ENCODE data around the gene MED15. TPM values are rescaled to one million over a fixed set of nuclear protein-coding genes. Genes with fewer than 3 reads are reported as not detected.

Gene MED15
- total and polyA plus RNA-seq, 2 of the 8 experiments (the other 6 are each of a cell fraction or from before 2014, with no cell fraction given): 28.3 to 57.1 TPM

DNA sequence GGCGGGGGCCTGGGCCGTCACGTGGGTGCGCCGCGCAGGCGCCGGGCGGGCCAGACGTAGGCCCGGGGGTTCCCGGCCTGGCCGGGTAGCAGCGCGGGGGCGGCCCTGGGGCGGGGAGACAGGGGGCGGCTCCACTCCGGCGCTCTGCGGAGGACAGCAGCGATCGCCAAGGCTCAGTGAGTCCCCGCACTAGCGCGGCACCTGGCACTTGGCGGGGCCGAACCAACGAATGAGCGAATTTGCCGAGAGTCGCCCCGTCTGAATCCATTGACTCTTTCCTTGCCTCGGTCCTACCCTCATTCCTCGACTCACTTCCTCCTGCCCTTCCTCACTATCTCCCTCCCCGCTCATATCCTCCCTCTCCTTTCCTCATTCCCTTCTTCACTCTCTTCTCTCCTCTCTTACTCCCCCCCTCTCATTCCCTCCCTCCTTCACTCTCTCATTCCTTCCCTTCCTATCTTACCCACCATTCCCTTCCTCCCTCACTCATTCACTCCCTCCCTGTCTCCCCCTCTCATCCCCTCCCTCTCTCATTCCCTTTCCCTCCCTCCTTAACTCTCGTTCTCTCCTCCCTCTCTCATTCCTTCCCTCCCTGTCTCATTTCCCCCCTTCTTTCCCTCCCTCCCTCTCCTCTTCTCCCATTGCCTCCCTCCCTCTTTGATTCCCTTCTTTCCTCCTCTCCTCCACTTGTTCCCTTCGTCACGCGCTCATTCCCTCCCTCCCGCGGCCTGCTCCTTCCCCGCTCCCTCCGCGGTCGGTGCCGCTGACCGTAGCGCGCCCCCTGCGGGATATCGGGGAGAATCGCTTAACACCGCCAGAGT is 11.3 kb upstream of the MED15 start (continued):
- TF ChIP-seq SP2 (IDR thresholded peaks at IDR 0.05; ENCODE audit: low read length): no peak
- no peak for TF ChIP-seq TAF7 (optimal IDR thresholded peaks at IDR 0.05; ENCODE audit: borderline replicate concordance, low read depth, low read length)
- peak; percentile 51 for TF ChIP-seq PHF8 (conservative IDR thresholded peaks at IDR 0.05; ENCODE audit: low read depth, low read length)
- no peak for TF ChIP-seq SRF (IDR thresholded peaks at IDR 0.05; ENCODE audit: low read depth, low read length)
- no peak for TF ChIP-seq EZH2 (IDR thresholded peaks at IDR 0.05; ENCODE audit: low read depth, low read length, severe bottlenecking)
- peak; percentile 53 to 61 for TF ChIP-seq RAD21 (IDR thresholded peaks at IDR 0.05 in 1 of 2, conservative IDR thresholded peaks at IDR 0.05 in 1 of 2; ENCODE audit: low read depth in 2 of 2, low read length in 2 of 2)
- TF ChIP-seq SIRT6 (IDR thresholded peaks at IDR 0.05; ENCODE audit: low read length): no peak
- TF ChIP-seq, protein P1, sequence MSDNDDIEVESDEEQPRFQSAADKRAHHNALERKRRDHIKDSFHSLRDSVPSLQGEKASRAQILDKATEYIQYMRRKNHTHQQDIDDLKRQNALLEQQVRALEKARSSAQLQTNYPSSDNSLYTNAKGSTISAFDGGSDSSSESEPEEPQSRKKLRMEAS (IDR thresholded peaks at IDR 0.05): peak; percentile 82
- TF ChIP-seq YY1 (IDR thresholded peaks at IDR 0.05; ENCODE audit: low read depth, low read length): peak; percentile 48; the same call in 1 of the 2 replicates
- TF ChIP-seq ZNF274 (IDR thresholded peaks at IDR 0.05; ENCODE audit: borderline replicate concordance, extremely low read depth, low read length): no peak
- no peak; a peak in 1 of 3 replicates for TF ChIP-seq EP300 (IDR thresholded peaks at IDR 0.05; ENCODE audit: borderline replicate concordance in 1 of 2, low read depth in 2 of 2, low read length in 2 of 2)
- no peak for TF ChIP-seq GTF2F1 (IDR thresholded peaks at IDR 0.05; ENCODE audit: borderline replicate concordance, low read depth, low read length)
- no peak for TF ChIP-seq JUND (IDR thresholded peaks at IDR 0.05; ENCODE audit: low read length)
- no peak; a peak in 1 of 4 replicates for TF ChIP-seq HDAC2 (IDR thresholded peaks at IDR 0.05; ENCODE audit: borderline replicate concordance in 1 of 2, low read depth in 2 of 2, low read length in 2 of 2)
- TF ChIP-seq, protein P2, sequence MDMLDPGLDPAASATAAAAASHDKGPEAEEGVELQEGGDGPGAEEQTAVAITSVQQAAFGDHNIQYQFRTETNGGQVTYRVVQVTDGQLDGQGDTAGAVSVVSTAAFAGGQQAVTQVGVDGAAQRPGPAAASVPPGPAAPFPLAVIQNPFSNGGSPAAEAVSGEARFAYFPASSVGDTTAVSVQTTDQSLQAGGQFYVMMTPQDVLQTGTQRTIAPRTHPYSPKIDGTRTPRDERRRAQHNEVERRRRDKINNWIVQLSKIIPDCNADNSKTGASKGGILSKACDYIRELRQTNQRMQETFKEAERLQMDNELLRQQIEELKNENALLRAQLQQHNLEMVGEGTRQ (IDR thresholded peaks at IDR 0.05; ENCODE audit: low read length): peak; percentile 85

Measured in H1 (cell line).